H9 (cell line): Measurements from ENCODE around the gene CCNF. TPM values are rescaled to one million over a fixed set of nuclear protein-coding genes. Genes with fewer than 3 reads are reported as not detected.

ENCODE experiments used
- DNase-seq: peaks from one replicate; pipeline ENCODE4 v3.0.0-alpha.2; 2017
- H2AFZ ChIP-seq: one replicate; pipeline ENCODE4 v1.6.1; 2013; ENCODE audit warnings: mild to moderate bottlenecking, low read length, control low read depth, moderate library complexity
- H2AK5ac ChIP-seq: 2 replicates; pipeline ENCODE4 v1.6.1; 2013; ENCODE audit warnings: low read length, control low read depth, mixed read lengths; ENCODE audit not compliant: insufficient read length
- H2BK120ac ChIP-seq: one replicate; pipeline ENCODE4 v1.6.1; 2013; ENCODE audit warnings: low read depth, mild to moderate bottlenecking, low read length, control low read depth, inconsistent platforms; ENCODE audit not compliant: poor library complexity, severe bottlenecking
- H2BK12ac ChIP-seq: 2 replicates; pipeline ENCODE4 v1.6.1; 2013; ENCODE audit warnings: low read length, control low read depth, mixed read lengths, low read depth; ENCODE audit not compliant: insufficient read length
- H2BK15ac ChIP-seq: 2 replicates; pipeline ENCODE4 v1.6.1; 2013; ENCODE audit warnings: low read depth, low read length, control low read depth
- H2BK20ac ChIP-seq: one replicate; pipeline ENCODE4 v1.6.1; 2013; ENCODE audit warnings: low read depth, mild to moderate bottlenecking, low read length, control low read depth, inconsistent platforms; ENCODE audit not compliant: poor library complexity, severe bottlenecking
- H2BK5ac ChIP-seq: 2 replicates; pipeline ENCODE4 v1.6.1; 2013; ENCODE audit warnings: low read length, control low read depth, mixed read lengths; ENCODE audit not compliant: insufficient read length
- H3K14ac ChIP-seq: 2 replicates; pipeline ENCODE4 v1.6.1; 2013; ENCODE audit warnings: low read length, control low read depth; ENCODE audit not compliant: insufficient read depth
- H3K18ac ChIP-seq: 2 replicates; pipeline ENCODE4 v1.6.1; 2013; ENCODE audit warnings: low read depth, mild to moderate bottlenecking, mixed read lengths, low read length, control low read depth; ENCODE audit not compliant: insufficient read length
- H3K23ac ChIP-seq: 2 replicates; pipeline ENCODE4 v1.6.1; 2013; ENCODE audit warnings: low read length, control low read depth, mixed read lengths, low read depth; ENCODE audit not compliant: insufficient read length
- H3K23me2 ChIP-seq: 2 replicates; pipeline ENCODE4 v1.6.1; 2013; ENCODE audit warnings: low read depth, mild to moderate bottlenecking, mixed read lengths, low read length, control low read depth; ENCODE audit not compliant: insufficient read length, poor library complexity, severe bottlenecking
- H3K27ac ChIP-seq: 2 replicates; pipeline ENCODE4 v1.5.1; 2013; ENCODE audit warnings: low read length, control low read depth, mixed read lengths, low read depth; ENCODE audit not compliant: insufficient read length
- H3K27me3 ChIP-seq: 2 replicates; pipeline ENCODE4 v1.6.1; 2013; ENCODE audit warnings: low read length, control low read depth, inconsistent platforms; ENCODE audit not compliant: insufficient read depth
- H3K4ac ChIP-seq: 2 replicates; pipeline ENCODE4 v1.6.1; 2013; ENCODE audit warnings: low read depth, mild to moderate bottlenecking, control low read depth, inconsistent platforms, low read length, moderate library complexity
- H3K4me1 ChIP-seq: 2 replicates; pipeline ENCODE4 v1.6.1; 2013; ENCODE audit warnings: low read length, control low read depth, inconsistent platforms; ENCODE audit not compliant: insufficient read depth
- H3K4me2 ChIP-seq: 2 replicates; pipeline ENCODE4 v1.6.1; 2013; ENCODE audit warnings: low read length, control low read depth, mixed read lengths; ENCODE audit not compliant: insufficient read length, insufficient read depth
- H3K56ac ChIP-seq: 2 replicates; pipeline ENCODE4 v1.6.1; 2013; ENCODE audit warnings: low read depth, mild to moderate bottlenecking, mixed read lengths, low read length, control low read depth; ENCODE audit not compliant: insufficient read length
- H3K79me1 ChIP-seq: 2 replicates; pipeline ENCODE4 v1.6.1; 2013; ENCODE audit warnings: low read depth, mild to moderate bottlenecking, moderate library complexity, low read length, control low read depth, inconsistent platforms; ENCODE audit not compliant: insufficient read depth, poor library complexity, severe bottlenecking
- H3K79me2 ChIP-seq: 2 replicates; pipeline ENCODE4 v1.6.1; 2013; ENCODE audit warnings: low read length, control low read depth, inconsistent platforms; ENCODE audit not compliant: insufficient read depth
- H3K9ac ChIP-seq: 2 replicates; pipeline ENCODE4 v1.6.1; 2013; ENCODE audit warnings: low read length, control low read depth, mixed read lengths; ENCODE audit not compliant: insufficient read length; ENCODE audit errors: extremely low read depth
- H3K9me3 ChIP-seq: one replicate; pipeline ENCODE4 v1.6.1; 2013; ENCODE audit warnings: low read depth, low read length, inconsistent platforms; ENCODE audit not compliant: control insufficient read depth
- H3T11ph ChIP-seq: one replicate; pipeline ENCODE4 v1.6.1; 2013; ENCODE audit warnings: mild to moderate bottlenecking, low read length, control low read depth, inconsistent platforms
- H4K20me1 ChIP-seq: one replicate; pipeline ENCODE4 v1.6.1; 2013; ENCODE audit not compliant: control insufficient read depth, insufficient read length, insufficient read depth
- H4K5ac ChIP-seq: 2 replicates; pipeline ENCODE4 v1.6.1; 2013; ENCODE audit warnings: low read depth, mild to moderate bottlenecking, mixed read lengths, low read length, control low read depth; ENCODE audit not compliant: insufficient read length
- H4K8ac ChIP-seq: replicated peaks from 2 replicates; pipeline ENCODE4 v1.6.1; 2013; ENCODE audit warnings: low read length, control low read depth, mixed read lengths, low read depth; ENCODE audit not compliant: insufficient read length
- H4K91ac ChIP-seq: 2 replicates; pipeline ENCODE4 v1.6.1; 2013; ENCODE audit warnings: low read depth, mild to moderate bottlenecking, moderate library complexity, mixed read lengths, low read length, control low read depth; ENCODE audit not compliant: insufficient read length
- H3K27ac Mint-ChIP-seq, 3 experiments: 2 replicates in 2 of 3; 3 replicates in 1 of 3; pipeline ENCODE4 v1.8.0; 2020 to 2021; ENCODE audit warnings: mixed read lengths in 3 of 3, mild to moderate bottlenecking in 1 of 3, moderate library complexity in 1 of 3
- H3K27me3 Mint-ChIP-seq: 2 replicates; pipeline ENCODE4 v1.8.0; 2021; ENCODE audit warnings: low read depth, mild to moderate bottlenecking, moderate library complexity, mixed read lengths
- H3K36me3 Mint-ChIP-seq, 3 experiments: 2 replicates in 2 of 3; 3 replicates in 1 of 3; pipeline ENCODE4 v1.8.0; 2020 to 2021; ENCODE audit warnings: low read depth in 3 of 3, mixed read lengths in 3 of 3; ENCODE audit not compliant: insufficient read depth in 1 of 3
- H3K4me1 Mint-ChIP-seq, 2 experiments: 2 replicates each; pipeline ENCODE4 v1.8.0; 2020; ENCODE audit warnings: mixed read lengths in 2 of 2
- H3K4me3 Mint-ChIP-seq, 2 experiments: 2 replicates in 1 of 2; 3 replicates in 1 of 2; pipeline ENCODE4 v1.8.0; 2020 to 2021; ENCODE audit warnings: mild to moderate bottlenecking in 2 of 2, mixed read lengths in 2 of 2, moderate library complexity in 1 of 2
- H3K9me3 Mint-ChIP-seq, 2 experiments: 2 replicates in 1 of 2; 3 replicates in 1 of 2; pipeline ENCODE4 v1.8.0; 2020; ENCODE audit warnings: mild to moderate bottlenecking in 2 of 2, mixed read lengths in 2 of 2, moderate library complexity in 1 of 2
- CTCF ChIP-seq: fragments of 200-600 bp; sonication (generic); conservative IDR thresholded peaks from 3 replicates; pipeline ENCODE4 v1.8.0; 2021; ENCODE audit warnings: antibody characterized with exemption, mild to moderate bottlenecking
- WGBS: extraction: QIAGEN DNeasy Blood & Tissue Kit; methylation state at CpG from one replicate; pipeline ENCODE4 v1.1.7; 2013; ENCODE audit warnings: missing lambda C conversion rate, low lambda C conversion rate, mixed read lengths; ENCODE audit not compliant: insufficient read length; ENCODE audit errors: extremely low coverage; 5-methylcytosine and 5-hydroxymethylcytosine counted together
- total RNA-seq: library from RNA; stranded (reverse); gene quantifications from 2 replicates; pipeline ENCODE4 v1.2.1, GENCODE V29; 2021

The CCNF gene
- total RNA-seq, 1 experiment from 2014 or later: 61.6 TPM

- peak within 1 kb of the TSS; percentile 17 to 56; a peak in 4 of 5 replicates for H3K4me3 Mint-ChIP-seq
- H3K79me1 ChIP-seq: no peaks in the 10 kb centered on the region
Measured at GRCh38 chr16:2471016-2471652, 41.9 kb downstream of the CCNF start, which contains the start of gene NTN3. TSS of gene NTN3 (plus strand) at chr16:2471297. CDS start at chr16:2471702, 405 bp downstream.

More at GRCh38 chr16:2471016-2471652, 41.9 kb downstream of the CCNF start, which contains the start of gene NTN3:
- Histone ChIP-seq H3K4ac (no peak within 1 kb of the TSS), H3K4me1 (no peaks in the 10 kb centered on the region), H4K20me1 (no peaks in the 10 kb centered on the region), H3K27me3 (peaks cover 18% of the 10 kb centered on the region; the same call in 1 of the 2 replicates), H3K14ac (no peak within 1 kb of the TSS), H2AK5ac (no peak within 1 kb of the TSS), H2BK20ac (no peak within 1 kb of the TSS), H3K18ac (no peak within 1 kb of the TSS), H3K9ac (no peak within 1 kb of the TSS), H3K23ac (no peak within 1 kb of the TSS), H3T11ph (no peak within 1 kb of the TSS), H4K5ac (no peak within 1 kb of the TSS), H3K23me2 (peaks cover 15% of the 10 kb centered on the region), H2BK15ac (no peak within 1 kb of the TSS), H3K4me2 (peak within 1 kb of the TSS; percentile 8), H4K8ac (no peak within 1 kb of the TSS), H3K27ac (no peak within 1 kb of the TSS), H3K9me3 (no peaks in the 10 kb centered on the region), H2BK120ac (no peak within 1 kb of the TSS), H2AFZ (no peak within 1 kb of the TSS), H2BK12ac (no peak within 1 kb of the TSS), H3K79me2 (no peaks in the 10 kb centered on the region), H2BK5ac (no peak within 1 kb of the TSS), H3K56ac (no peak within 1 kb of the TSS), H4K91ac (no peak within 1 kb of the TSS)
- Mint-ChIP-seq H3K36me3 (no peaks in the 10 kb centered on the region), H3K27ac (no peak within 1 kb of the TSS), H3K9me3 (no peaks in the 10 kb centered on the region), H3K27me3 (peaks cover 40% of the 10 kb centered on the region), H3K4me1 (peaks cover 25 to 30% of the 10 kb centered on the region in 2 experiments)
- DNase-seq: peak; percentile 67
- no CpG with 5 or more reads among the region's 59 CpGs for WGBS
- TF ChIP-seq CTCF: no peak
